Adrenal gland (tissue), 5 donors: Measurements from ENCODE around the gene RGS3.

Experiments used
- POLR2A ChIP-seq, 2 donors: fragments of 450-650 bp; IDR thresholded peaks; one replicate each; pipeline ENCODE4 v1.6.1; 2017; ENCODE audit warnings: antibody characterized with exemption in 2 of 2, mild to moderate bottlenecking in 2 of 2, moderate library complexity in 1 of 2
- TF ChIP-seq, protein P1 (sequence below), 6 experiments: fragments of 450-650 bp in 4 of 6; fragments of 200-600 bp in 2 of 6; sonication (generic) in 1 of 6; IDR thresholded peaks; 1 replicate in 5 of 6; 2 replicates in 1 of 6; pipeline versions ENCODE4 v1.5.1 to v1.8.0; 2016 to 2021; ENCODE audit warnings: antibody characterized with exemption in 6 of 6, mild to moderate bottlenecking in 2 of 6, moderate library complexity in 1 of 6
- donor health status: DM: no; HTN: no; CAD: no.

DNA sequence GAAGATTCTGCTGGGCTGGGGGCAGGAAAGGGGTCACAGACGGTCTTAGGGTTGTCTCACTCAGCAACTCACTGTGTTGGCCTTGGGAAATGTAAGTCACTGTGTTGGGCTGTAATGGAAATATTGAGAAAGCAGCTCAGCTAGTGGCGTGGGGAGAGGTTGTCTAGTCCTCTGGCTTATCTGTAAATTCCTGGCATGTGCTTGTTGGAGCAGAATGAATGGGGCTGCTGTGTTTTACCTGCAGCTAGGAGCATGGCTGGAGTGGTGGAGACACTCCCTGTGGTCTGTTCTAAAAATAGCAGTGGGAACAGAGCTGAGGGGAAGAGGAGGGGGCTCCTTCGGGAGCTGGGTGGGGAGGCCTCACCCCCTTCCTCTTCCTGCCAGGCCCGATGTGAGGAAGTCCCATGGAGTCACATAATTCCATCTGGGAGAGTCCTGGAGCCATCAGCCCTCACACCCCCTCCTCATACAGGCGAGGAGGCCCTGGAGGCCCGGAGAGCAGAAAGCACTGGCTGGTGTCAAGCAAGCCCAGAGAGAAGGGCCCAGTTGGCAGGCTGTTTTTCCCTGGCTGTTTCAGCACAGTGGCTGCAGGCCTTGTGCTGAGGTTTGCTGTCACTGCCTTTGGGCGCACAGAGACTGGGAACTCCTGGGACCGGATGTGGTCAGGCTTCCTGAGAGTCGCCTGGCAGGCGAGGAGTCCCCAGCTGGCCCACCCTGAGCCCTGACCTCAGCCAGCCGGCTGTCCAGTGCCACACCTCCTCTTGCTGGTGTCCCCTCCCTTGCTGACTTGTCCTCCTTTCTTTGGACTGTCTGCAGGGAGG lies 84.9 kb downstream of the RGS3 start:
- TF ChIP-seq, protein P1, sequence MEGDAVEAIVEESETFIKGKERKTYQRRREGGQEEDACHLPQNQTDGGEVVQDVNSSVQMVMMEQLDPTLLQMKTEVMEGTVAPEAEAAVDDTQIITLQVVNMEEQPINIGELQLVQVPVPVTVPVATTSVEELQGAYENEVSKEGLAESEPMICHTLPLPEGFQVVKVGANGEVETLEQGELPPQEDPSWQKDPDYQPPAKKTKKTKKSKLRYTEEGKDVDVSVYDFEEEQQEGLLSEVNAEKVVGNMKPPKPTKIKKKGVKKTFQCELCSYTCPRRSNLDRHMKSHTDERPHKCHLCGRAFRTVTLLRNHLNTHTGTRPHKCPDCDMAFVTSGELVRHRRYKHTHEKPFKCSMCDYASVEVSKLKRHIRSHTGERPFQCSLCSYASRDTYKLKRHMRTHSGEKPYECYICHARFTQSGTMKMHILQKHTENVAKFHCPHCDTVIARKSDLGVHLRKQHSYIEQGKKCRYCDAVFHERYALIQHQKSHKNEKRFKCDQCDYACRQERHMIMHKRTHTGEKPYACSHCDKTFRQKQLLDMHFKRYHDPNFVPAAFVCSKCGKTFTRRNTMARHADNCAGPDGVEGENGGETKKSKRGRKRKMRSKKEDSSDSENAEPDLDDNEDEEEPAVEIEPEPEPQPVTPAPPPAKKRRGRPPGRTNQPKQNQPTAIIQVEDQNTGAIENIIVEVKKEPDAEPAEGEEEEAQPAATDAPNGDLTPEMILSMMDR (IDR thresholded peaks at IDR 0.05) = no peak
- no peak for TF ChIP-seq POLR2A (IDR thresholded peaks at IDR 0.05)
